ENCODE data around the gene PLEKHM3.

Gene PLEKHM3

GRCh38 chr2:207879536-207879935 is 145.8 kb downstream of the PLEKHM3 start:
- DNase-seq = no peak

GRCh38 chr2:207876842-207877535 is 148.3 kb downstream of the PLEKHM3 start:
- DNase-seq = no peak

GRCh38 chr2:207875473-207876212 is 149.7 kb downstream of the PLEKHM3 start:
- DNase-seq = no peak

- no peak for DNase-seq
These were observed 151.5 kb downstream of the PLEKHM3 start for GRCh38 chr2:207873794-207874193.

- DNase-seq = no peak
These were observed 153.4 kb downstream of the PLEKHM3 start for GRCh38 chr2:207871911-207872310.

GRCh38 chr2:207871506-207871905 is 153.8 kb downstream of the PLEKHM3 start:
- DNase-seq = no peak

- DNase-seq = no peak
These were observed 154.5 kb downstream of the PLEKHM3 start for GRCh38 chr2:207870814-207871213.

- DNase-seq = no peak
These were observed 155.2 kb downstream of the PLEKHM3 start for GRCh38 chr2:207869784-207870778.

GRCh38 chr2:207868855-207869596 is 156.3 kb downstream of the PLEKHM3 start:
- no peak for DNase-seq

- DNase-seq = no peak
These were observed 157.4 kb downstream of the PLEKHM3 start for GRCh38 chr2:207867905-207868304.

GRCh38 chr2:207867056-207867455 is 158.3 kb downstream of the PLEKHM3 start:
- no peak for DNase-seq

GRCh38 chr2:207865210-207865609 is 160.1 kb downstream of the PLEKHM3 start:
- DNase-seq = no peak

GRCh38 chr2:207863345-207863744 is 162.0 kb downstream of the PLEKHM3 start:
- no peak for DNase-seq

GRCh38 chr2:207861789-207862188 is 163.5 kb downstream of the PLEKHM3 start:
- no peak for DNase-seq

- no peak for DNase-seq
These were observed 164.6 kb downstream of the PLEKHM3 start for GRCh38 chr2:207860685-207861084.

GRCh38 chr2:207855591-207855990 is 169.7 kb downstream of the PLEKHM3 start:
- DNase-seq = no peak

- DNase-seq = no peak
These were observed 170.6 kb downstream of the PLEKHM3 start for GRCh38 chr2:207854484-207855440.

GRCh38 chr2:207852791-207853190 is 172.5 kb downstream of the PLEKHM3 start:
- DNase-seq = no peak

GRCh38 chr2:207849443-207849842 is 175.9 kb downstream of the PLEKHM3 start:
- no peak for DNase-seq

GRCh38 chr2:207848545-207848928 is 176.8 kb downstream of the PLEKHM3 start:
- DNase-seq = no peak

GRCh38 chr2:207847807-207848544 is 177.4 kb downstream of the PLEKHM3 start:
- DNase-seq = no peak

All from NK-92 treated with Interleukin-12 subunit alpha and Interleukin-12 subunit beta, amount 100 ng/mL, for 24 hours (cell line).